K562 (cell line): ENCODE data around the gene HOGA1. TPM values are rescaled to one million over a fixed set of nuclear protein-coding genes. Genes with fewer than 3 reads are reported as not detected.

ENCODE experiments used
- ATAC-seq: fragments of 200-7000 bp; cut with Tn5 transposase; 3 replicates; pipeline ENCODE4 v1.9.1; 2020; ENCODE audit warnings: moderate library complexity
- BruUV-seq: library from RNA; stranded (reverse); fragments of 400-500 nt; replicated peaks from 2 replicates; lab custom pipeline; 2021; lab: Mats Ljungman, UMichigan
- CTCF ChIA-PET: fragments of 300-600 bp; formaldehyde crosslinking; extraction: SDS; loops from one replicate; lab custom pipeline; 2021; ENCODE audit warnings: low intra/inter-chr PET ratio; lab: Yijun Ruan, JAX
- POLR2A ChIA-PET: fragments of 300-600, 350-650 bp; sonication (Branson Sonifier 250); formaldehyde crosslinking; extraction: SDS; loops from one replicate; lab custom pipeline; 2021; ENCODE audit warnings: antibody characterized with exemption, inconsistent platforms; lab: Yijun Ruan, JAX
- DNase-seq, 4 experiments: peaks; one replicate each; pipeline versions ENCODE4 v3.0.0 to v3.0.0-alpha.2; 2011 to 2018; ENCODE audit warnings: low spot score in 3 of 4, mixed read lengths in 3 of 4; ENCODE audit errors: extremely low read depth in 1 of 4
- FAIRE-seq: peaks from 2 replicates; lab custom pipeline; 2011; peaks lifted over from hg19 to GRCh38; lab: Jason Lieb, UNC
- H2AFZ ChIP-seq: 2 replicates; pipeline ENCODE4 v1.6.0; 2011; ENCODE audit warnings: low read depth, low read length, control low read depth, inconsistent platforms
- H3K27ac ChIP-seq: fragments of 200-600 bp; 3 replicates; pipeline ENCODE4 v1.8.0; 2011; ENCODE audit warnings: low read depth, mild to moderate bottlenecking, control low read depth, inconsistent platforms, low read length, moderate library complexity, mixed read lengths; ENCODE audit errors: extremely low read depth
- H3K27me3 ChIP-seq, 2 experiments: fragments of 300-600 bp in 1 of 2; 2 replicates in 1 of 2; 3 replicates in 1 of 2; pipeline versions ENCODE4 v1.6.0 to v1.8.0; 2011; ENCODE audit warnings: inconsistent platforms in 2 of 2, low read length in 2 of 2, mild to moderate bottlenecking in 1 of 2, mixed read lengths in 1 of 2, moderate library complexity in 1 of 2; ENCODE audit not compliant: control insufficient read depth in 2 of 2, insufficient read depth in 2 of 2
- H3K36me3 ChIP-seq: fragments of 300-600 bp; 3 replicates; pipeline ENCODE4 v1.8.0; 2011; ENCODE audit warnings: mild to moderate bottlenecking, low read length, inconsistent platforms; ENCODE audit not compliant: control insufficient read depth, insufficient read depth
- H3K4me1 ChIP-seq, 2 experiments: fragments of 200-600 bp in 1 of 2; replicated peaks in 1 of 2; 2 replicates in 1 of 2; 3 replicates in 1 of 2; pipeline versions ENCODE4 v1.5.1 to v1.8.0; 2011; ENCODE audit warnings: inconsistent platforms in 2 of 2, low read length in 2 of 2, mild to moderate bottlenecking in 1 of 2, mixed read lengths in 1 of 2, moderate library complexity in 1 of 2; ENCODE audit not compliant: control insufficient read depth in 2 of 2, insufficient read depth in 2 of 2
- H3K4me2 ChIP-seq: 2 replicates; pipeline ENCODE4 v1.6.1; 2011; ENCODE audit warnings: low read length, control low read depth, inconsistent platforms, mixed read lengths; ENCODE audit not compliant: insufficient read depth
- H3K4me3 ChIP-seq: fragments of 200-600 bp; sonication (generic), shearing (Covaris generic); 2 replicates; pipeline ENCODE4 v1.5.1; 2016; ENCODE audit warnings: control low read depth, inconsistent platforms
- H3K79me2 ChIP-seq: fragments of 200-600 bp; 3 replicates; pipeline ENCODE4 v1.8.0; 2011; ENCODE audit warnings: low read length, inconsistent platforms; ENCODE audit not compliant: control insufficient read depth, insufficient read depth
- H3K9ac ChIP-seq, 2 experiments: 2 replicates each; pipeline versions ENCODE4 v1.6.0 to v1.6.1; 2011; ENCODE audit warnings: low read depth in 2 of 2, low read length in 2 of 2, control low read depth in 1 of 2, inconsistent platforms in 1 of 2, mild to moderate bottlenecking in 1 of 2, mixed read lengths in 1 of 2; ENCODE audit not compliant: insufficient read depth in 1 of 2
- H3K9me1 ChIP-seq: one replicate; pipeline ENCODE4 v1.6.0; 2011; ENCODE audit warnings: inconsistent platforms, mild to moderate bottlenecking, low read length, moderate library complexity; ENCODE audit not compliant: control insufficient read depth, insufficient read depth
- H3K9me3 ChIP-seq: replicated peaks from 2 replicates; pipeline ENCODE4 v1.5.1; 2011; ENCODE audit warnings: low read depth, low read length, inconsistent platforms; ENCODE audit not compliant: control insufficient read depth, insufficient read depth
- H4K20me1 ChIP-seq: replicated peaks from 2 replicates; pipeline ENCODE4 v1.6.1; 2011; ENCODE audit warnings: low read length, inconsistent platforms, mixed read lengths; ENCODE audit not compliant: control insufficient read depth, insufficient read depth
- DNMT1 ChIP-seq: fragments of 450-650 bp; IDR thresholded peaks from 2 replicates; pipeline ENCODE4 v1.6.1; 2016; ENCODE audit warnings: antibody characterized with exemption, mild to moderate bottlenecking
- DPF2 ChIP-seq: fragments of 450-650 bp; IDR thresholded peaks from 2 replicates; pipeline ENCODE4 v1.6.1; 2016
- E2F3 ChIP-seq: fragments of 250-450 bp; sonication (Bioruptor Pico); IDR thresholded peaks from 2 replicates; pipeline ENCODE4 v1.4.0; 2020; ENCODE audit warnings: mild to moderate bottlenecking
- ETV6 ChIP-seq, 3 experiments: fragments of 150-350 bp in 1 of 3; sonication (generic) in 1 of 3; formaldehyde crosslinking in 1 of 3; IDR thresholded peaks; 2 replicates each; pipeline versions ENCODE4 v1.6.1 to v1.8.0; 2014 to 2022; ENCODE audit warnings: borderline replicate concordance in 2 of 3, low read depth in 2 of 3, antibody characterized with exemption in 1 of 3, low read length in 1 of 3, mild to moderate bottlenecking in 1 of 3, missing genetic modification reagents in 1 of 3
- KLF13 ChIP-seq: fragments of 450-650 bp; IDR thresholded peaks from 2 replicates; pipeline ENCODE4 v1.6.1; 2016; ENCODE audit warnings: missing genetic modification characterization, low read depth, mild to moderate bottlenecking, missing compliant biosample characterization, moderate library complexity, borderline replicate concordance
- POLR2AphosphoS5 ChIP-seq: IDR thresholded peaks from 2 replicates; pipeline ENCODE4 v1.6.1; 2011; ENCODE audit warnings: mild to moderate bottlenecking, low read depth, low read length, moderate library complexity; ENCODE audit not compliant: control insufficient read depth, insufficient read depth
- RFX5 ChIP-seq: IDR thresholded peaks from 2 replicates; pipeline ENCODE4 v1.6.1; 2011; ENCODE audit warnings: low read depth, mild to moderate bottlenecking, improper control_type of control experiment, low read length
- TBP ChIP-seq: optimal IDR thresholded peaks from 2 replicates; pipeline ENCODE3; 2011; ENCODE audit warnings: low read depth, low read length, improper control_type of control experiment
- ZNF217 ChIP-seq: sonication (generic); formaldehyde crosslinking; IDR thresholded peaks from 2 replicates; pipeline ENCODE4 v1.8.0; 2022; ENCODE audit warnings: mild to moderate bottlenecking, missing genetic modification reagents
- WGBS: fragments of 100-300 bp; shearing (Covaris generic); methylation state at CpG from one replicate; pipeline ENCODE4 v1.1.6; 2016; ENCODE audit warnings: low coverage, mixed read lengths; ENCODE audit not compliant: insufficient coverage; ENCODE audit errors: missing lambda C conversion rate; 5-methylcytosine and 5-hydroxymethylcytosine counted together
- in situ Hi-C: fragments of 300-500 bp; cut with MboI; formaldehyde crosslinking; loops from 4 replicates; pipeline ENCODE4 v1.15.0; 2018; ENCODE audit warnings: inconsistent platforms, mixed read lengths
- intact Hi-C: fragments of 100-400 bp; cut with micrococcal nuclease; formaldehyde crosslinking; loops from 2 replicates; pipeline ENCODE4 v1.14.2; 2022
- polyA plus RNA-seq, 8 experiments: library from polyadenylated mRNA; depleted of rRNA in 4 of 8; stranded (reverse) in 5 of 8; unstranded in 3 of 8; fragments of >200 nt; fragmentation: Nextera tagmentation in 2 of 8; fragmentation: Illumina TruSeq in 1 of 8; extraction: Ambion mirVana in 2 of 8; extraction: Trizol in 1 of 8; gene quantifications; 2 replicates each; pipeline versions ENCODE4 v1.2.1 to v1.2.3, GENCODE V29; 2011 to 2014; ENCODE audit warnings: inconsistent platforms in 1 of 8, missing spikeins in 1 of 8
- total RNA-seq, 7 experiments: library from RNA; depleted of rRNA in 6 of 7; stranded (reverse); fragments of >200 nt in 6 of 7; fragmentation: Illumina TruSeq in 2 of 7; extraction: Trizol in 2 of 7; gene quantifications; 2 replicates each; pipeline versions ENCODE4 v1.2.1 to v1.2.3, GENCODE V29; 2011 to 2021; ENCODE audit warnings: low replicate concordance in 1 of 7
- TF ChIP-seq, protein P1 (sequence below): fragments of 250-450 bp; sonication (Bioruptor Pico); IDR thresholded peaks from 2 replicates; pipeline ENCODE4 v1.8.0; 2021; ENCODE audit warnings: moderate library complexity, mild to moderate bottlenecking, inconsistent platforms
- TF ChIP-seq, protein P2 (sequence below), 3 experiments: fragments of 200-800 bp in 1 of 3; sonication (Bioruptor generic) in 1 of 3; sonication (generic) in 1 of 3; formaldehyde crosslinking in 1 of 3; IDR thresholded peaks; 2 replicates each; pipeline versions ENCODE4 v1.6.1 to v1.8.0; 2016 to 2022; ENCODE audit warnings: mild to moderate bottlenecking in 2 of 3, missing compliant biosample characterization in 2 of 3, missing genetic modification characterization in 2 of 3, missing genetic modification reagents in 1 of 3
- TF ChIP-seq, protein P3 (sequence below): fragments of 150-350 bp; conservative IDR thresholded peaks from 2 replicates; pipeline ENCODE4 v1.6.1; 2014; ENCODE audit warnings: low read length
- TF ChIP-seq, protein P4 (sequence below): fragments of 200-800 bp; sonication (Bioruptor generic); IDR thresholded peaks from 2 replicates; pipeline ENCODE4 v1.6.1; 2016; ENCODE audit warnings: missing genetic modification characterization, missing compliant biosample characterization

HOGA1 gene
- total and polyA plus RNA-seq, 9 of the 15 experiments (the other 6 are each of a cell fraction or from before 2014, with no cell fraction given), result not detected

DNA sequence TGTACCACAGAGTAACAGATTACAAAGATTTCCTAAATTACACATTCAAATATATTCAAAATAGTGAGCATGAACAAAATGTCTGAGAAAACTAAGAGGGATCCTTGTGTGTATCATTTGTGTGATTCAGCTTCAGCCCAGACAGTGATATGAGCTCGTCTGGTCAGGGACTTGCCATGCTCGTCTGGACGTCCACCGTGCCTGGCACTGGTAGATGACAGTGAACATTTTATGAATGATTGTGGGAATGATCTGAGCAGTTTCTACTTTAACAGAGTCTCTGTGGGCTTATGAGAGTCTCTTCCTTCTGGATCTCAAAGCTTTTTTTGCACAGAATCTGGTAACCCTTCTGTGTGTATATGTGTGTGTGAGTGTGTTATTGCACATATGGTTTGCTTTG lies 45.8 kb upstream of the HOGA1 start:
- no peaks in the 10 kb centered on the region for H4K20me1 ChIP-seq
- ATAC-seq (no peak), DNase-seq (no peak), FAIRE-seq (no peak)
- intact Hi-C loops (no loop called here), in situ Hi-C loops (no loop called here)
- H2AFZ ChIP-seq, result no peak overlapping the region
- no TSS peak for BruUV-seq
- no peaks in the 10 kb centered on the region for H3K9me3 ChIP-seq
- no peak overlapping the region for H3K4me2 ChIP-seq
- no peak overlapping the region for H3K9ac ChIP-seq
- no peaks in the 10 kb centered on the region for H3K27me3 ChIP-seq
- H3K4me1 ChIP-seq, result peaks cover 14 to 17% of the 10 kb centered on the region in 2 experiments; a peak in 4 of 5 replicates
- no peaks in the 10 kb centered on the region for H3K36me3 ChIP-seq
- WGBS, result 40% methylated on average over 4 of the region's 4 CpGs
- POLR2A ChIA-PET, result interaction anchor here (0.6 to 1.6 kb wide), 3 partner anchors 10 to 39 kb away, joined by 3 to 4 read pairs (median 3); partner anchors contain the start of gene UBTD1
- no peak overlapping the region for H3K27ac ChIP-seq
- H3K4me3 ChIP-seq, result no peak overlapping the region
- CTCF ChIA-PET, result no interaction called here
- no peaks in the 10 kb centered on the region for H3K79me2 ChIP-seq
- no peaks in the 10 kb centered on the region for H3K9me1 ChIP-seq
- TF ChIP-seq, protein P1, sequence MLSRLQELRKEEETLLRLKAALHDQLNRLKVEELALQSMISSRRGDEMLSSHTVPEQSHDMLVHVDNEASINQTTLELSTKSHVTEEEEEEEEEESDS (CRISPR knock-in tag), result no peak
- no peak for TF ChIP-seq KLF13 (tag)
- TF ChIP-seq, protein P2, sequence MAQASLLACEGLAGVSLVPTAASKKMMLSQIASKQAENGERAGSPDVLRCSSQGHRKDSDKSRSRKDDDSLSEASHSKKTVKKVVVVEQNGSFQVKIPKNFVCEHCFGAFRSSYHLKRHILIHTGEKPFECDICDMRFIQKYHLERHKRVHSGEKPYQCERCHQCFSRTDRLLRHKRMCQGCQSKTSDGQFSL (CRISPR knock-in tag; IDR thresholded peaks at IDR 0.05), result no peak
- TF ChIP-seq, protein P2 (tag; IDR thresholded peaks at IDR 0.05), result no peak
- TF ChIP-seq, protein P3, sequence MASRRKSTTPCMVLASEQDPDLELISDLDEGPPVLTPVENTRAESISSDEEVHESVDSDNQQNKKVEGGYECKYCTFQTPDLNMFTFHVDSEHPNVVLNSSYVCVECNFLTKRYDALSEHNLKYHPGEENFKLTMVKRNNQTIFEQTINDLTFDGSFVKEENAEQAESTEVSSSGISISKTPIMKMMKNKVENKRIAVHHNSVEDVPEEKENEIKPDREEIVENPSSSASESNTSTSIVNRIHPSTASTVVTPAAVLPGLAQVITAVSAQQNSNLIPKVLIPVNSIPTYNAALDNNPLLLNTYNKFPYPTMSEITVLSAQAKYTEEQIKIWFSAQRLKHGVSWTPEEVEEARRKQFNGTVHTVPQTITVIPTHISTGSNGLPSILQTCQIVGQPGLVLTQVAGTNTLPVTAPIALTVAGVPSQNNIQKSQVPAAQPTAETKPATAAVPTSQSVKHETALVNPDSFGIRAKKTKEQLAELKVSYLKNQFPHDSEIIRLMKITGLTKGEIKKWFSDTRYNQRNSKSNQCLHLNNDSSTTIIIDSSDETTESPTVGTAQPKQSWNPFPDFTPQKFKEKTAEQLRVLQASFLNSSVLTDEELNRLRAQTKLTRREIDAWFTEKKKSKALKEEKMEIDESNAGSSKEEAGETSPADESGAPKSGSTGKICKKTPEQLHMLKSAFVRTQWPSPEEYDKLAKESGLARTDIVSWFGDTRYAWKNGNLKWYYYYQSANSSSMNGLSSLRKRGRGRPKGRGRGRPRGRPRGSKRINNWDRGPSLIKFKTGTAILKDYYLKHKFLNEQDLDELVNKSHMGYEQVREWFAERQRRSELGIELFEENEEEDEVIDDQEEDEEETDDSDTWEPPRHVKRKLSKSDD, result no peak
- no peak for TF ChIP-seq POLR2AphosphoS5
- no peak for TF ChIP-seq DNMT1
- TF ChIP-seq ETV6 (IDR thresholded peaks at IDR 0.05; ENCODE audit: borderline replicate concordance in 1 of 2, low read depth in 2 of 2, low read length in 1 of 2), result no peak
- no peak for TF ChIP-seq ETV6 (CRISPR knock-in tag; IDR thresholded peaks at IDR 0.05; ENCODE audit: borderline replicate concordance)
- no peak for TF ChIP-seq DPF2
- TF ChIP-seq ZNF217, result no peak
- no peak for TF ChIP-seq TBP
- TF ChIP-seq, protein P4, sequence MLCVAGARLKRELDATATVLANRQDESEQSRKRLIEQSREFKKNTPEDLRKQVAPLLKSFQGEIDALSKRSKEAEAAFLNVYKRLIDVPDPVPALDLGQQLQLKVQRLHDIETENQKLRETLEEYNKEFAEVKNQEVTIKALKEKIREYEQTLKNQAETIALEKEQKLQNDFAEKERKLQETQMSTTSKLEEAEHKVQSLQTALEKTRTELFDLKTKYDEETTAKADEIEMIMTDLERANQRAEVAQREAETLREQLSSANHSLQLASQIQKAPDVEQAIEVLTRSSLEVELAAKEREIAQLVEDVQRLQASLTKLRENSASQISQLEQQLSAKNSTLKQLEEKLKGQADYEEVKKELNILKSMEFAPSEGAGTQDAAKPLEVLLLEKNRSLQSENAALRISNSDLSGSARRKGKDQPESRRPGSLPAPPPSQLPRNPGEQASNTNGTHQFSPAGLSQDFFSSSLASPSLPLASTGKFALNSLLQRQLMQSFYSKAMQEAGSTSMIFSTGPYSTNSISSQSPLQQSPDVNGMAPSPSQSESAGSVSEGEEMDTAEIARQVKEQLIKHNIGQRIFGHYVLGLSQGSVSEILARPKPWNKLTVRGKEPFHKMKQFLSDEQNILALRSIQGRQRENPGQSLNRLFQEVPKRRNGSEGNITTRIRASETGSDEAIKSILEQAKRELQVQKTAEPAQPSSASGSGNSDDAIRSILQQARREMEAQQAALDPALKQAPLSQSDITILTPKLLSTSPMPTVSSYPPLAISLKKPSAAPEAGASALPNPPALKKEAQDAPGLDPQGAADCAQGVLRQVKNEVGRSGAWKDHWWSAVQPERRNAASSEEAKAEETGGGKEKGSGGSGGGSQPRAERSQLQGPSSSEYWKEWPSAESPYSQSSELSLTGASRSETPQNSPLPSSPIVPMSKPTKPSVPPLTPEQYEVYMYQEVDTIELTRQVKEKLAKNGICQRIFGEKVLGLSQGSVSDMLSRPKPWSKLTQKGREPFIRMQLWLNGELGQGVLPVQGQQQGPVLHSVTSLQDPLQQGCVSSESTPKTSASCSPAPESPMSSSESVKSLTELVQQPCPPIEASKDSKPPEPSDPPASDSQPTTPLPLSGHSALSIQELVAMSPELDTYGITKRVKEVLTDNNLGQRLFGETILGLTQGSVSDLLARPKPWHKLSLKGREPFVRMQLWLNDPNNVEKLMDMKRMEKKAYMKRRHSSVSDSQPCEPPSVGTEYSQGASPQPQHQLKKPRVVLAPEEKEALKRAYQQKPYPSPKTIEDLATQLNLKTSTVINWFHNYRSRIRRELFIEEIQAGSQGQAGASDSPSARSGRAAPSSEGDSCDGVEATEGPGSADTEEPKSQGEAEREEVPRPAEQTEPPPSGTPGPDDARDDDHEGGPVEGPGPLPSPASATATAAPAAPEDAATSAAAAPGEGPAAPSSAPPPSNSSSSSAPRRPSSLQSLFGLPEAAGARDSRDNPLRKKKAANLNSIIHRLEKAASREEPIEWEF (CRISPR knock-in tag), result no peak
- TF ChIP-seq RFX5, result no peak
- no peak for TF ChIP-seq E2F3 (CRISPR knock-in tag)
